Measurements from ENCODE around the gene CRBN. TPM values are rescaled to one million over a fixed set of nuclear protein-coding genes. Genes with fewer than 3 reads are reported as not detected.

The CRBN gene
- total RNA-seq, 1 donor from 2014 or later = 79.0 TPM

GRCh38 chr3:3110749-3111361 is 68.6 kb downstream of the CRBN start:
- no peak for DNase-seq (ENCODE audit: low read depth)

DNA sequence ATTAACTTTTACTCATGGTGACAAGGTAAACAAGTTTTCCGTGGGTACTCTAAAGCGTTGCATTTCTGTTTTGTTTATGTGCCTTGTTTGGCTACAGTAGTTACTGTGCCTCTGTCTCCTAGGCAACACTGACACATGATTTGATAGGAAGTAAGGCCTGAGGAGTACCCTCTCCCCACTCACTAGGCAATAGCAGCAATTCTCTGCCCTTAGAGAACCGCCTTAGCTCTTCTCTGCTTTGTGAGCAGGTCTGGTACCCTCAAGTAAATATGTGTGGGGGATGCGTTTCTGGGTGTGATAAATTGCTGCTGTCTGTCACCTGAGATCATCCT is 69.2 kb downstream of the CRBN start, which contains the start of gene IL5RA:
Gene IL5RA, minus strand, starts transcription at position 76 of the 332 bp plus-strand sequence. CDS start 5,390 bp downstream, outside the sequence.
- peak; percentile 6 for DNase-seq (ENCODE audit: low read depth)

- DNase-seq (ENCODE audit: low read depth) = no peak
Observed at GRCh38 chr3:3109407-3110298, 69.8 kb downstream of the CRBN start.

DNA sequence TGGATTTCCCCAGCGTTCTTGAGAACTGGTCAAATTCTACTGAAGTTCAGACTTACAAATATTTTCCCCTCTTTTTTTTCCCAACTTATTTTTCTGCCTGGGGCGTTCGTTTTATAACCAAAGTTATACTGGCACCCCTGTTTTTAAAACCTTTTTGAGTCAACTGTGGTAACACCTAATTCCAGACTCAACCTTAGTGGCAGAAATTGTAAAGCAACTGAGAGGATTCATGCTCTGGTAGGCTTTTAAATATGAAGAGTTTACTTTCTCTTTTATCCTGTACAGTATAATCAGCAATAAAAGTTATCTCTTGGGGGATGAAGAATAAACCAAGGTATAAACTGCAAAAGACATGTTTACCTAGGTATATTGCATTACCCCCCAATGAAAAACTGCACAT is 71.6 kb downstream of the CRBN start:
- DNase-seq (ENCODE audit: low read depth) = no peak

DNA sequence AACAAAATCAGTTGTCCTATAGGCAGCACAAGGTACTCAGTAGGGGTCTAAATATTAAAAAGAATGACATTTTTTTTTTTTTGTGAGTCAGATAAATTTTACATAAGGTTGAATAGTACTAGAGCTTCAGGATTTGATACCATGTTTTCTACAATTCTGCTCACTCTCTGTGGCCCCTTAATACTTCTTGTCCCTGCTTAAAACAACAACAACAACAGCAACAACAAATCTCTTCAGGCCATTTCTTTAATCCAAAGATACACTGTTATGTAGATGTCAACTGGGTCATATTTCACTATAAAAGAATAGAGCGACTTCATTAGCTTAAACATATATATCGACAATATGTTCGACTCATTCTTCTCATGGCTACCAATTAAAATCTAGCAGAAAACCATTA is 72.3 kb downstream of the CRBN start:
- DNase-seq (ENCODE audit: low read depth) = no peak

DNA sequence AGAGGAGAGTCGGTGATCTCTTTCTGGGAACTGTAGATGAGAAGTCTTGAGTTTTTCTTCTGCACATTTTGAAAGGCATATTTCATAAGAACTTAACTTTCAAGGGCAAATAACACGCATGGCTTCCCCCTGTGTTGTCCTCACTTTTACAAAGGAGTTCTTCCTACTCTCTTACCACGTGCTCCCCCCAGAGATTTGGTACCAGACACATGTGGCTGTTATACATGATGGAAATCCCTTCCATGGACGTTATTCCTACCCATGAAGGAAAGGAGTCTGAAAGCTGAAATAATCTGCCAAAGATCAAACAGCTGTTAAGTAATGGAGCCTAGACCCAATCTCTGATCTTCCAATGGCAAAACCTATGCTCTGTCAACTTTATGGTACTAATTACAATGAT is 73.7 kb downstream of the CRBN start:
- no peak for DNase-seq (ENCODE audit: low read depth)

DNA sequence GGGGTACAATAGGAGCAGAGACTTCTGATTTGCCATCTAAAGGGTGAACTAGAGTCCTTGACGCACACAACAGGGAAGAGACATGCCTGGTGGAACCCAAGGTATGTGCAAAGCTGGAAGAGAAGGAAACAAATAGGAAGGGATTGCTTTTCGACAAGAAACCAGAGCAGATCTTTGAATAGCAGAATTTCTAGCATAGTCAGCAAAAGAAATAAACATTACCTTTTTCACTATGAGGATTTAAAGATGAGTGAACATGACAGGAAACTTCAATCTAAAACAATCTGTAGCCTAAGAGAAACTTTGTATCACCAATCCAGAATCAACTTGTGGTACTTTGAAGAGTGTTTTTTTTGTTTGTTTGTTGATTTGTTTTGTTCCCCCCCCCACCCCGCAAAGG is 74.2 kb downstream of the CRBN start:
- no peak for DNase-seq (ENCODE audit: low read depth)

GRCh38 chr3:3102751-3103150 is 76.7 kb downstream of the CRBN start:
- DNase-seq (ENCODE audit: low read depth) = no peak

DNA sequence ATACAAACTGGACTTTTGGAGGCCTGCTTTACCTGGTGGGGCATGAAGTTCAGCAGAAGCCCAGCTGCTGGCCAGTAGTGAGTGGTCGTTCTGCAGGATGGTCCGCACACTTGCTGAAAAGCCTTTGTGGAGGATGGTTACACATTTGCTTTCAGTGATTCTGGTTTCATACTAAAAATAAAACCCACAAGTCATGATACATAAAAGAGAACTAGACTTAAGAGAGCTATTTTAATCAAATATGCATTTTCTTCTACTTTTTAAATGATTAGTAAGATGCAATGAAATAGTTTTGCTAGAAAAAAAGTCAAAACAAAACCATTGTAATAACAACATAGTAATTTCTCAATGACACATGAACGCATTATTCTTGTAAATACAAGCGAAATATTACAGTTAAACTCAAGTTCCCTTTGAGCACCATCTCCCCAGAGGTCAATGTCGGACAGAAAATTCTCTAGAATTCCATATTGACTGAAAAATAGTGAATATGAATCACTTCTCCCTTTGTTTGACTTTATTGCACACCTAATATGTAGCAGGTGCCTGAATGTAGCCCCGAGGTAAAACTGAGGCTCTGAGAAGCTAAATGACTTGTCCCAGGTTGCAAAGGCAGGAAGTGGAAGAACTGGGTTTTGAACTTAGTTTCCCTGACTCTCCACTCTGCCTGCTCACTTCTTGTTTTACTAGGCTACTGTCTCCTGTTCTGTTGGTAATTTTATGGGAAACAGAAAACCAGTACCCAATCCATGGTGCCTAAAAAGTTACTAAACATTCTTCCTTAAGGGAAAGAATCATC is 77.6 kb downstream of the CRBN start:
- no peak for DNase-seq (ENCODE audit: low read depth)

Other genes starting within 250 kb of the CRBN start
- gene IL5RA, start 69.3 kb downstream of the CRBN start, total RNA-seq = not detected in 2 replicates
- gene TRNT1, start 52.8 kb downstream of the CRBN start, total RNA-seq = 22.9 and 26.1 TPM in 2 replicates